Ishikawa (cell line): ENCODE results near the gene IQCH.

ENCODE experiments used
- CEBPB ChIP-seq: IDR thresholded peaks from 2 replicates; pipeline ENCODE4 v1.6.1; 2012
- CREB1 ChIP-seq: IDR thresholded peaks from 2 replicates; pipeline ENCODE4 v1.6.1; 2012; ENCODE audit warnings: low read depth
- EGR1 ChIP-seq: IDR thresholded peaks from 2 replicates; pipeline ENCODE4 v1.6.1; 2012
- EP300 ChIP-seq: IDR thresholded peaks from 2 replicates; pipeline ENCODE4 v1.6.1; 2012; ENCODE audit warnings: borderline replicate concordance
- FOXM1 ChIP-seq: IDR thresholded peaks from 2 replicates; pipeline ENCODE4 v1.6.1; 2012; ENCODE audit warnings: low read depth, borderline replicate concordance
- NFIC ChIP-seq: IDR thresholded peaks from 2 replicates; pipeline ENCODE4 v1.6.1; 2012
- RAD21 ChIP-seq: IDR thresholded peaks from 2 replicates; pipeline ENCODE4 v1.6.1; 2012; ENCODE audit warnings: low read depth
- TAF1 ChIP-seq: IDR thresholded peaks from 2 replicates; pipeline ENCODE4 v1.6.1; 2012; ENCODE audit warnings: low read depth, mild to moderate bottlenecking
- TCF12 ChIP-seq: IDR thresholded peaks from 2 replicates; pipeline ENCODE4 v1.6.1; 2012; ENCODE audit warnings: low read depth
- TEAD4 ChIP-seq: IDR thresholded peaks from 2 replicates; pipeline ENCODE4 v1.6.1; 2012
- YY1 ChIP-seq: IDR thresholded peaks from 2 replicates; pipeline ENCODE4 v1.6.1; 2012; ENCODE audit warnings: low read depth
- ZBTB7A ChIP-seq: IDR thresholded peaks from 2 replicates; pipeline ENCODE4 v1.6.1; 2012; ENCODE audit warnings: low read depth
- TF ChIP-seq, protein P1 (sequence below): IDR thresholded peaks from 2 replicates; pipeline ENCODE4 v1.6.1; 2012; ENCODE audit warnings: low read depth, mild to moderate bottlenecking
- TF ChIP-seq, protein P2 (sequence below): IDR thresholded peaks from 2 replicates; pipeline ENCODE4 v1.6.1; 2012
- TF ChIP-seq, protein P3 (sequence below): IDR thresholded peaks from 2 replicates; pipeline ENCODE4 v1.6.1; 2012

The IQCH gene

DNA sequence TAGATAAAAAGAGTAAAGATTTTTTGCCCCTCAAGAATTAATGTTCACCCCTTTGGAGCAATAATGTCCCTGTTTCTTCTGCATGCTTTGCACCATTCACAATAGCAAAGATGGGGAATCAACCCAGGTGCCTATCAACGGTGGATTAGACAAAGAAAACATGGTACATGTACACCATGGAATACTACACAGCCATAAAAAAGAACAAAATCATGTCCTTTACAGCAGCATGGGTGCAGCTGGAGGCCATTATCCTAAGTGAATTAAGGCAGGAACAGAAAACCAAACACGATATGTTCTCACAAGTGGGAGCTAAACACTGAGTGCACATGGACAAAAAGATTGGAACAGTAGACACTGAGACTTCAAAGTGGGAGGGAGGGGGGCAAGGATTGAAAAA, 35.3 kb upstream of the IQCH start:
- TF ChIP-seq EP300 (no peak), RAD21 (no peak), NFIC (no peak), TEAD4 (no peak), CEBPB (no peak), TCF12 (no peak), CREB1 (no peak), YY1 (no peak), TAF1 (no peak), ZBTB7A (no peak), FOXM1 (no peak), EGR1 (no peak)
- TF ChIP-seq, protein P1, sequence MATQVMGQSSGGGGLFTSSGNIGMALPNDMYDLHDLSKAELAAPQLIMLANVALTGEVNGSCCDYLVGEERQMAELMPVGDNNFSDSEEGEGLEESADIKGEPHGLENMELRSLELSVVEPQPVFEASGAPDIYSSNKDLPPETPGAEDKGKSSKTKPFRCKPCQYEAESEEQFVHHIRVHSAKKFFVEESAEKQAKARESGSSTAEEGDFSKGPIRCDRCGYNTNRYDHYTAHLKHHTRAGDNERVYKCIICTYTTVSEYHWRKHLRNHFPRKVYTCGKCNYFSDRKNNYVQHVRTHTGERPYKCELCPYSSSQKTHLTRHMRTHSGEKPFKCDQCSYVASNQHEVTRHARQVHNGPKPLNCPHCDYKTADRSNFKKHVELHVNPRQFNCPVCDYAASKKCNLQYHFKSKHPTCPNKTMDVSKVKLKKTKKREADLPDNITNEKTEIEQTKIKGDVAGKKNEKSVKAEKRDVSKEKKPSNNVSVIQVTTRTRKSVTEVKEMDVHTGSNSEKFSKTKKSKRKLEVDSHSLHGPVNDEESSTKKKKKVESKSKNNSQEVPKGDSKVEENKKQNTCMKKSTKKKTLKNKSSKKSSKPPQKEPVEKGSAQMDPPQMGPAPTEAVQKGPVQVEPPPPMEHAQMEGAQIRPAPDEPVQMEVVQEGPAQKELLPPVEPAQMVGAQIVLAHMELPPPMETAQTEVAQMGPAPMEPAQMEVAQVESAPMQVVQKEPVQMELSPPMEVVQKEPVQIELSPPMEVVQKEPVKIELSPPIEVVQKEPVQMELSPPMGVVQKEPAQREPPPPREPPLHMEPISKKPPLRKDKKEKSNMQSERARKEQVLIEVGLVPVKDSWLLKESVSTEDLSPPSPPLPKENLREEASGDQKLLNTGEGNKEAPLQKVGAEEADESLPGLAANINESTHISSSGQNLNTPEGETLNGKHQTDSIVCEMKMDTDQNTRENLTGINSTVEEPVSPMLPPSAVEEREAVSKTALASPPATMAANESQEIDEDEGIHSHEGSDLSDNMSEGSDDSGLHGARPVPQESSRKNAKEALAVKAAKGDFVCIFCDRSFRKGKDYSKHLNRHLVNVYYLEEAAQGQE, result no peak
- TF ChIP-seq, protein P2, sequence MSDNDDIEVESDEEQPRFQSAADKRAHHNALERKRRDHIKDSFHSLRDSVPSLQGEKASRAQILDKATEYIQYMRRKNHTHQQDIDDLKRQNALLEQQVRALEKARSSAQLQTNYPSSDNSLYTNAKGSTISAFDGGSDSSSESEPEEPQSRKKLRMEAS, result no peak
- TF ChIP-seq, protein P3, sequence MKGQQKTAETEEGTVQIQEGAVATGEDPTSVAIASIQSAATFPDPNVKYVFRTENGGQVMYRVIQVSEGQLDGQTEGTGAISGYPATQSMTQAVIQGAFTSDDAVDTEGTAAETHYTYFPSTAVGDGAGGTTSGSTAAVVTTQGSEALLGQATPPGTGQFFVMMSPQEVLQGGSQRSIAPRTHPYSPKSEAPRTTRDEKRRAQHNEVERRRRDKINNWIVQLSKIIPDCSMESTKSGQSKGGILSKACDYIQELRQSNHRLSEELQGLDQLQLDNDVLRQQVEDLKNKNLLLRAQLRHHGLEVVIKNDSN, result no peak

DNA sequence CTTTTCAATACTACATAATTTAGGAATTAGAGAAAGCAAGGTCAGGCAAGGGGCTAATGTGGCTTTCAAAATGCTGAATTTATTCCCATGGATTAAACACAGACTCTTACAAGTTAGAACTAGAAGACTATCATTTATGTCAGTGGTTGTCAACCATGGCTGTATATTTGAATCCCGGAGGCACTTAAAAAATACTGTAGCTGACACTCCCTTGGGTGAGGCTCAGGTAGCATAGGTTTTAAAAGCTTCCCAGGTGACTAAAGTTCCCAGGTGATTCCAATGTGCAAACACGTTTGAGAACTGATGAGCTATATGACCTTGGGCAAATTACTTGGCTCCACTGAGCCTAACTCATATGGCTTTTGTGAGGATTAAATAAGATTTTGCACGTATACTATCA, 29.7 kb upstream of the IQCH start:
- TF ChIP-seq EGR1 (no peak), NFIC (no peak), RAD21 (no peak), TAF1 (no peak), CEBPB (no peak), CREB1 (no peak), ZBTB7A (no peak), YY1 (no peak), EP300 (no peak), TCF12 (no peak), TEAD4 (no peak), FOXM1 (no peak)
- TF ChIP-seq, protein P3, result no peak
- TF ChIP-seq, protein P1, result no peak
- TF ChIP-seq, protein P2, result no peak

DNA sequence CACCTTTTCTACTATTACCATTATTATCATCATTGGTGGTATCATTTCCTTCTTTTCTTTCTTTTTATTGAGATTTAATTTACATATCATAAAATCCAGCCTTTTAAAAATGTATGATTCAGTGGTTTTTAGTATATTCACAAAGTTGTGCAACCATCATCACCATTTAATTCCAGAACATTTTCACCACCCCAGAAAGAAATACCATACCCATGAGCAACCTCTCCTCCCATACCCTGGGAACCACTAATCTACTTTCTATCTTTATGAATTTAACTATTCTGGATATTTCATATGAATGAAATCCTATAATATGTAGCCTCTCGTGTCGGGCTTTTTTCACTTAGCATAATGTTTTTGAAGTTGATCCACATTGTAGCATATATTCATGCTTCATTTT, 29.2 kb upstream of the IQCH start:
- TF ChIP-seq EGR1 (no peak), TEAD4 (no peak), TCF12 (no peak), YY1 (no peak), CEBPB (no peak), RAD21 (no peak), ZBTB7A (no peak)

DNA sequence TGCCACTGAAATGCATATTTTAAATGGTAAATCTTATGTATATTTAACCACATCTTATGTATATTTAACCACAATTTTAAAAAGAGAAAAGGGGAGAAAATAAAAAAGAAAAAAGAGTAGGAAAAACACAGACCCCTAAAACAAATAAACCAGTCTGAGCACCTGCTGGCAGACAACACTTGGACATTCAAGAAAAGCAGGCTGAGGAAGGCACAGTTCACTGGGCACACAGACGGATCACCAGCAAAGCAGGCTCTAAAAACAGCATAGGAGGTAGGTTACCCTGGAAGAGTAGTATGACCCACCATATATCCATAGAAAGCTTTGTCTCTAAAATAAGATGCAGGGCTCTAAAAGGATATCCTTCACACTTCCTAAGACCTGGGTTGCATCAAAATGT, 27.2 kb upstream of the IQCH start:
- TF ChIP-seq YY1 (no peak), FOXM1 (no peak), TAF1 (no peak)

DNA sequence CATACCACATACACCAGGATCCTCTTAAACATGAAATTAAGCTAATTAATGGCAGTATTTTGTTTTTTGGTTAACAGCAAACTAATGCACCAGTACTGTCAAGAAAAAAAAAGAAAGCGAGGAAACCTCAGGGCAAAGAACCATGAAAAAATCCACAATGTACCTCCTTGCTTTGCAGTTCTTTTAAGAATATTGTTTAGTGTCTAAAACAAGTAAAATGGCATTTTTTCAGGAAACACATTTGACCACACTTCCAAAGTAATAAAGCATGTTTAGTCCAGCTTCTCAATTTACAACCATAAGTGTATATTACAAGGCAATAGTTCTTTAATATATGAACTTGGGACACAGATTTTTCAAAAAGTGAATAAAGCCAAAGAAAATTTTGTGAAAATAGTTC, 26.7 kb upstream of the IQCH start:
- no peak for TF ChIP-seq RAD21
- no peak for TF ChIP-seq YY1
- TF ChIP-seq EGR1, result no peak
- TF ChIP-seq TCF12, result no peak
- TF ChIP-seq EP300, result no peak

DNA sequence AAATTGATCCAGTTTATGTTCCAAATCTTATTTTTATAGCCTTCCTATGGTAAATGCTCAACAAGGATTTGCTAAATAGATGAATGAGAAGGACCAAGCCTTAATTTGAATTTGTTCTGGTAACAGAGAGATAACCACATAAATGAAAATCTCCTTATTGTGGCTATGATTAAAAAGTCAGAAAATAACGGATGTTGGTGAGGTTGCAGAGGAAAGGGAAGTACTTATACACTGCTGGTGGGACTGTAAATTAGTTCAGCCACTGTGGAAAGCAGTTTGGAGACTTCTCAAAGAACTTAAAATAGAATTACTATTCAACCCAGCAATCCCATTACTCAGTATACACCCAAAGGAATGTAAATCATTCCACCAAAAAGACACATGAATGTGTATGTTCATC, 26.3 kb upstream of the IQCH start:
- TF ChIP-seq NFIC, result no peak
- no peak for TF ChIP-seq TAF1
- TF ChIP-seq, protein P2, result no peak
- no peak for TF ChIP-seq CREB1
- no peak for TF ChIP-seq EP300
- no peak for TF ChIP-seq TCF12
- TF ChIP-seq CEBPB, result no peak
- TF ChIP-seq RAD21, result no peak
- no peak for TF ChIP-seq ZBTB7A
- TF ChIP-seq TEAD4, result no peak
- no peak for TF ChIP-seq YY1
- no peak for TF ChIP-seq EGR1
- TF ChIP-seq, protein P3, result no peak
- TF ChIP-seq, protein P1, result no peak
